Measurements from ENCODE around the gene KICS2.

GRCh38 chr12:64220046-64220445, 2.0 kb downstream of the KICS2 start:
- TF ChIP-seq EP300 (IDR thresholded peaks at IDR 0.05) (no peak), POLR2A (IDR thresholded peaks at IDR 0.05) (no peak)

Data from upper lobe of left lung (tissue), 4 donors.